Activated CD4-positive, alpha-beta T cell treated with anti-CD3 and anti-CD28 coated beads for 1 hour (primary cell): ENCODE measurements around the gene TAS2R50.

Experiments
- DNase-seq: peaks from one replicate; pipeline ENCODE4 v3.0.0-alpha.2; 2020

Gene TAS2R50

DNA sequence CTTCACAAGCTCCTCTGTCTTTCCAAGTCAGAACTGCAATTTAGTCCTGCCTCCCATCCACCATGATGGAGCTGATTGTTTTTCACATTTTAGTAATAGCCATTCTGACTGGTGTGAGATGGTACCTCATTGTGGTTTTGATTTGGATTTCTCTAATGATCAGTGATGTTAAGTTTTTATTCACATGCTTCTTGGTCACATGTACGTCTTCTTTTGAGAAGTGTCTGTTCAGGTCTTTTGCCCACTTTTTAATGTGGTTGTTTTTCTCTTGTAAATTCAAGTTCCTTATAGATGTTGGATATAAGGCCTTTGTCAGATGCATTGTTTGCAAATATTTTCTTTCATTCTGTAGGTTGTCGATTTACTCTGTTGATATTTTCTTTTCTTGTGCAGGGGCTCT is 43.5 kb downstream of the TAS2R50 start:
- no peak for DNase-seq

DNA sequence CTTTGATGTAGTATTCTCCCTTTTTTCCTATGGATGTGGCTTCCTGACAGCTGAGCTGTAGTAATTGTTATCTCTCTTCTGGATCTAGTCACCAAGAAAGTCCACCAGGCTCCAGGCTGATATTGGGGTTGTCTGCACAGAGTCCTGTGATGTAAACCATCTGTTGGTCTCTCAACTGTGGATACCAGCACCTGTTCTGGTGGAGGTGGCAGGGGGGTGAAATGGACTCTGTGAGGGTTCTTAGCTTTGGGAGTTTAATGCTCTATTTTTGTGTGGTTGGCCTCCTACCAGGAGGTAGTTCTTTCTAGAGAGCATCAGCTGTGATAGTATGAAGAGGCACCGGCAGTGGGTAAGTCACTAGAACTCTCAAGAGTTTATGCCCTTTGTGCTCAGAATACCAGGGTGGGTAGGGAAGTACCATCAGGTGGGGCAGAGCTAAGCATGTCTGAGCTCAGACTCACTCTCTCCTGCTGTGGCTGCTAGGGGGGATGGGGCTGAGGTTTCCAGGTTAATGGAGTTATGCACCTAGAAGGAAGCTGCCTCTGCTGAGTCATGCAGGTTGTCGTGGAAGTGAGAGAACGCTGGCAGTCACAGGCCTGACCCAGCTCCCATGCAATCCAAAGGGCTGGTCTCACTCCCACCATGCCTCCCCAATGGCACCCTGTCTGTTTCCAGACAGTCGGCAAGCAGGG is 44.6 kb downstream of the TAS2R50 start:
- DNase-seq = no peak

DNA sequence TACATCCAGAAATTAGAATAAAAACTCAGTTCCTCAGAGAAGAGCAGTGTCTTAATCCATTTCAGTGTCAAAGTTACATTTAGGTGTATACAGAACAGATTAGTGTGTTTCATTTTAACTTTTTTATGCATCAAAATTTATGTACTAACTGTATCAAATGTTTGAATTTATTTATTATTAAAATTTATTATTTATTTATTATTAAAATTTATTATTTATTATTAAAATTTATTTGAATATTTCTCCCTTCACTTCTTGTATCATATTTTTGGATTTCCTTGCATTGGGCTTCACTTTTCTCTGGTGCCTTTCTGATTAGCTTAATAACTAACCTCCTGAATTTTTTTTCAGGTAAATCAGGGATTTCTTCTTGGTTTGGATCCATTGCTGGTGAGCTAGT is 45.3 kb downstream of the TAS2R50 start:
- no peak for DNase-seq

- DNase-seq = no peak
Observed at GRCh38 chr12:10940389-10940788, 46.3 kb downstream of the TAS2R50 start.

- DNase-seq = no peak
Observed at GRCh38 chr12:10939163-10939562, 47.5 kb downstream of the TAS2R50 start, which contains the start of gene TAS2R14. Gene TAS2R14, minus strand, starts transcription at chr12:10939263. Its CDS starts 56 bp downstream, at chr12:10939207.

GRCh38 chr12:10936506-10936905 is 50.2 kb downstream of the TAS2R50 start:
- no peak for DNase-seq
